ENCODE data around the gene CADPS2.
"Not testable (repeated sequence)": the region's sequence is repeated elsewhere in the genome, so short reads cannot be mapped to it uniquely, and the experiment has no call there.

CADPS2 gene

DNA sequence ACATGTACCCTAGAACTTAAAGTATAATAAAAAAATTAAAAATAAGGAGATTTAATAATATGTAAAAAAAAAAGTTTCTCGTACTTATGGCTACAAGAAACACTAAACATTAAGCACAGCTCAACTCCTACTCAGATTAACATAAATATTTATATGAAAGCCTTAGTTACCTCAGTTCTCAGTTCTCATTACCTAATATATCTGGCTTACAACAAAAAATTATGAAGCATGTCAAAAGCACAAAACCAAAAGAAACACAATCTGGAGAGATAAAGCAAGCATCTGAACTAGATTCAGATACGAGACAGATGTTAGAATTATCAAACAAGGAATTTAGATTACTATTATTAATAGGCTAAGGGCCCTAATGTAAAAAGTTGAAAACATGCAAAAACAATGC, 227.4 kb downstream of the CADPS2 start:
- DNase-seq, result no peak

DNA sequence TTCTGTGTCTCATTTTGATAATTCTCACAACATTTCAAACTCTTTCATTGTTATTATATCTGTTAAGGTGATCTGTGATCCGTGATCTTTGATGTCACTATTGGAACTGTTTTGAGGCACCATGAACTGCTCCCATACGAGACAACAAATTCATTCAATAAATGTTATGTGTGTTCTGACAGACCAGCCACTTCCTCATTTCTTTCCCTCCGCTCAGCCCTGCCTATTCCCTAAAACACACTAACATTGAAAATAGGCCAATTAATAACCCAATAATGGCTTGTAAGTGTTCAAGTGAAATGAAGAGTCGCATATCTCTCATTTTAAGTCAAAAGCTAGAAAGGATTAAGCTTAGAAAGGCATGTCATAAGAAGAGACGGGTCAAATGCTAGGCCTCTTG, 232.6 kb downstream of the CADPS2 start:
- DNase-seq, result no peak

DNA sequence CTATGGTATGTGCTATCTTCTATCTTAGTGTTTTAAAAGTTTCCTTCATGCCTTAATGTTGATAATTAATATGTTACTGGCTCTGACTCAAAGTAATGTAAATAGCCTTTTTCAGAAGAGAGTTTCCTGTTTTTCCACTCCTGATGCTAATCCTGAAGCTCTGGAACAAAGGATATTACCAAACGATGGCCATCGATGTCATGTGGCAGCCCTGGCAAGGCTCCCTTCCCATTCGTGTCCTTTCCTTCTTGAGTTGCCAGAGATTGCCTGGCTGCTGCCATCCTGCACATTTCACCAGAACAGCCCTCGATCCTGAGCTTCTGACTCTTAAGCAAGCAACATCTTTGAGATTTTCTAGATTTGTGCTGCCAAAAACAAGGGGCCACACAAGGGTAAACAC, 233.4 kb downstream of the CADPS2 start:
- DNase-seq, result no peak

DNA sequence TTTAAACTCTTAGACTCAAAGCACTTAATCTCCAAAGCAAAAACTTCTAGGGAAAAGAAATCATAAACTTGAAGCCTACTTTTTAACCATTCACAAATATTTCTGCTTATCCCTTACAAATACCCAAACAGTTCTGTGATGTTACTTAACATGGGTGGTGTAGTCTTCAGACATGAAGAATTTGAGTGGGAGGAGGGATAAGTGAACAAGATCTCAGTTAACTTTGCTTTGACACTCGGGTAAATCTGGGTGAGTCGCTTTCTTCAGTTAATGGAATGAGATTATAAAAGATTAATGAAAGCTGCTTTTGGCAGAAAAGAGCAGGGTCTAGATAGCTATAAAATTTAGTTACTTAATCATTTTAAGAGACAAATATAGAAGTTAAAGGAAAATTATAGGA, 234.8 kb downstream of the CADPS2 start:
- no peak for DNase-seq

DNA sequence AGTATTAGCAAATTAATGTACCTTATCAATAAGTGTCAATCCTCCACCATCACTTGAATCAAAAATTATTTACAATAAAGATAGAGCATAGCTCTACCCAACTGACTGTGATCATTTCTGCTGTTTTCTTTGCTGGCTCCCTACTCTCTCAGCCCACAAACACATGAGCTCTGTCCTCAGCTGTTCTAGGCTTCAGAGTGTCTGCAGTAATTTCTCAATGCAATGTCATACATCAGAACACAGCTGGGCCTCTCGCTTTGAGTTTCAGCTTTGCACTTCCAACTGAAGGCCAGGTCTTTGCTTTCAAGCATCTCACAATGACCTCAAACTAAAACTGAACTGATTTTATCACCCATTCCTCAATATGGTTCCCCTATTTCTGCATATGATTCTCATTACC, 243.0 kb downstream of the CADPS2 start:
- no peak for DNase-seq

DNA sequence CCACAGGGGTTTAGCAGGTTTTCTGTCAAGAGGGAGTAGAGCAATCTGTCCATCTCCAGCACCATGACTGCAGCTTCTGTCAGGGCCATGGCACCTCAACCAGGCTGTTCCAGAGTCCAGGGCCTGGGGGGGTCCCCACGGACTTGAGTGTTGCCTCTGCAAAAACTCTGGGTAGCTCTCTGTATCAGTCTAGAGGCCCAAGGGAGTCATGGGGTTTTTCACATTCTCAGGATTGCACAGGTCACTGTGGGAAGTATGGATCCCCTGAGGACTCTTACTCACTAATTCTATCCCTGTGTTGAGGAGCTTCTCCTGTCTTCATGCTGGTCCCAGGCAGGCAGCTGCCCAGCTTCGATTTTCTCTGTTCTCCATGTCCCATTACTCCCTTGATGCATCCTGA, 247.8 kb downstream of the CADPS2 start:
- no peak for DNase-seq

DNA sequence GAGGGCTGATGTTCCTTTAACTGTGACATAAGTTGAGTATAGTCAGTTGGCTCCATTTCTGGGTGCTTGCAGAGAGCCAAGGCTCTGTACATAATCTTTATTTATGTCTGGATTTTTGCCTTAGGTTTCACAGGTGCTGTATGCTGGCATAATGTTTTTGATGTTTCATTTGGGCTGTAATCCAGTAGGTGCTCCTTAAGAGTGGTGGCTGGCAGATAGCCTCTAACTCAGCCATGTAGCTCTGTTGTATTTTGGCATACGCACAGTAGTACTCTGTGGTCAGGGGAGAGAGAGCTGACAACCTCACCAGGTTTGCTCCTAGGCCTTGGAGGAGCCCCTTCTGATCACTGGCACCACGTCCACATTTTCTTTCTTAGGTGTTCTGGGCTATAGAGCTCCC, 248.5 kb downstream of the CADPS2 start:
- no peak for DNase-seq

DNA sequence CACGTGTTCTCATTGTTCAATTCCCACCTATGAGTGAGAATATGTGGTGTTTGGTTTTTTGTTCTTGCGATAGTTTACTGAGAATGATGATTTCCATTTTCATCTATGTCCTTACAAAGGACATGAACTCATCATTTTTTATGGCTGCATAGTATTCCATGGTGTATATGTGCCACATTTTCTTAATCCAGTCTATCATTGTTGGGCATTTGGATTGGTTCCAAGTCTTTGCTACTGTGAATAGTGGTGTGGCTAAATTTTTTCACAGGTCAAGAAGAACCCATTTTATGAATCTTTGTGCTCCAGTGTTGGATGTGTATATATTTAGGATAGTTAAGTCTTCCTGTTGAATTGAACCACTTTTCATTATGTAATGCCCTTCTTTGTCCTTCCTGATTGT, 250.8 kb downstream of the CADPS2 start:
- DNase-seq, result not testable (repeated sequence)

DNA sequence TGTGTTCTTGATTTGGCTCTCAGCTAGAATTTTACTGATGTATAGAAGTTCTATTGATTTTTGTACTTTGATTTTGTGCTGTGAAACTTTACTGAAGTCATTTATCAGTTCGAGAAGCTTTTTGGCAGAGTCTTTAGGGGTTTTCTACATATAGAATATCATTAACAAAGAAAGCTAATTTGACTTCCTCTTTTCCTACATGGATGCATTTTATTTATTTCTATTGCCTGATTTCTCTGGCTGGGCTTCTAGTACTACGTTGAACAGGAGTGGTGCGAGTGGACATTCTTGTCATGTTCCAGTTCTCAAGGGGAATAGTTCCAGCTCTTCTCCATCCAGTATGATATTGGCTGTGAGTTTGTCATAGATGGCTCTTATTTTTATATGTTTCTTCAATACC, 252.8 kb downstream of the CADPS2 start:
- no peak for DNase-seq

DNA sequence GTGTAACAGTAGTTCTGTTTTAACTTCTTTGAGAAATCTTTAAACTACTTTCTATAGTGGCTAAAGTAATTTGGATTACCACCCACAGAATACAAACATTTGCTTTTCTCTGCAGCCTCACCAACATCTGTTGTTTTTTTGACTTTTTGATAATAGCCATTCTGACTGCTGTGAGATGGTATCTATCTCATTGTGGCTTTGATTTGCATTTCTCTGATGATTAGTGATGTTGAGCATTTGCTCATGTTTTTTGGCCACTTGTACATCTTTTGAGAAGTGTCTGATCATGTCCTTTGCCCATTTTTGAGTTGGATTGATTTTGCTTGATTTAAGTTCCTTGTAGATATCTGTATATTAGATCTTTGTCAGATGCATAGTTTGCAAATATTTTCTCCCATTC, 254.0 kb downstream of the CADPS2 start:
- no peak for DNase-seq

DNA sequence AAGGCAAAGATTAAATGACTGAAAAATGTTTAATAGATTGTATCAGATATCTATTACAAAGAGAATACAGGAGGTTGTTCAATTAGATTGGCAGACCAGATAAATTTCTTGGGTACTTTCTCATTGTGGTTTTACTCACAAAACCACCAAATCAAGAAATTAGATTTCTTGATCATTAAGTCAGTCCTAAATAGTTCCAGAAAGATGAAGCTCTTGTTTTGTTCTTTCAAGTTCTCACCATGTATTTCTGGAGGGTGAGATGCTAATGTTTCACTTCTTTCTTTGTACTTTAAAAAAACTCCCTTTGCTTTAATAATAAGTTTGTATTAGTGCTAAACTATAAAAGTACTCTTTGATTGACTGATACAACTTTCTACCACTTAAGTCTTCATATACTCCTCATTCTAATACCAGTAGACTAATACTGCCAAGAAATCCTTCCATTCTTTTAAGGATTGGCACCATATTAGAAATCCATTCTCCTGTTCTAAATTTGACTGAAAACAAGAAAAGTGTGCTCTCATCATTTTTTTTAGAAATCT, 256.8 kb downstream of the CADPS2 start:
- DNase-seq, result no peak

DNA sequence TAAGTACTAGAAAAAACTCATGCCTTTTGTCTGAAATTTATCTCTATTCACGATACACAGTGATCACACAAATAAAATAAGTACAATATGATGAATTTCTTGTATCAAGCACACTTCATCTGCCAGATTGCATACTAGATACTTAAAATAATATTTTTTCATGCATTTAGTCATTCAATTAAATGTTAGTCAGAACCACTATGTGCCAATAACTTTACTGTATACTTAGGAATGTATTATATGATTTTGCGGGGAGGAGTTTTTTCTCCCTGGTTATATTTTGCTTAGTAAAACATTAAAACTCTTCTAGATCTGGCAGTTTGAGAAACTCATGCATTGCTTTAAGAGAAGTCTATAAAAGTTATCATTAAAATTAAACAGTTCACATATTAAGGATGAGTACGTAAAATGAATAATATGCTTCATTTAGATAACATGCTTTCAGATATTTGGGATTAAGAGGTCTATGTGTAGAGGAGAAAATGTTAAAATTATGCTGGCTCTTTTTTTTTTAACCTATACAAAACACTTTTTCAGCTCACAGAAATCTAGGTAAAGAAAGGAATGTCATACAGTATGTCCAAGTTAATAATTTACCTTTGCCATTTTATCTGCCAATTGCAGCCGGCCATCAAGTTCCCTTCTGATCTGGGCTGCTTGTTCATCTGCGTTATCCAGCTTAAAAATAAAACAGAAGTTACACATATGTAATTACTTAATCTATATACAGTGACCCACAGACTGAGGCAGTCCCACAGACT, 257.4 kb downstream of the CADPS2 start:
- DNase-seq, result no peak

DNA sequence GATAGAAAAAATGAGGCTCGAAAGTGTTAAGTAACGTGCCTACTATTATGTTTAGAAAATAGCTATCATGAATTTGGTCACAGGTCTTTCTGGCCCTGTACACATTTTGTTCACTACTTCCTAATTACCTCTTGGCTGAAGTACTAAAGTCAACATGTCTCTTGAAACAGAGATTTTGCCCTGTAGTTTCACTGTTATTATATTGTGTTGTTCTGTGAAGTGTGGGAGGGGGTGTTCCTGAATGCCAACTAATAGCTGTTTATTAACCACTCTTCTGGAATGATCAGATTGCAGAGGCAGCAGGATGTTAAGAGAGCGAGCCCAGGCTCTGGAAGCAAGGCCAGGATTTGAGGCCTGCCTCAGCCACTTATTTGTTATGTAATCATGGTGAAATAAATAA, 259.5 kb downstream of the CADPS2 start:
- DNase-seq, result no peak

DNA sequence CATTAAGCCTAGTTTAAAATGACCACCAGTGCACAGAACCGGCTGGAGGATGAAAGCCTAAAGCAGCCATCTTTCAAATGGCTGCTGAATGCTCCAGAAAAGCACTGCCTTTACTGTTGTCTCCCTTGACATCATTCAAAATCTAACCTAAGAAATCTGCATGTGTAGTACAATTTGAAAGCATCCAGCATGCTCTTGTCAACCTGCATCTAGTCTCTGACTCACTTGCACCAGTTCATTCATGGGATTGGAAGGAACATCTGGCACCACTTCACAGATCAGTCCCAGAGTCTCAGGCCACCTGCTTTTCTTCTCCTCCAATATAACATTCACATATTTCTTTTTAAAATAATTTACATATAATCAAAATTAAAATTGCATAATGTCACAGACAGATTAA, 263.6 kb downstream of the CADPS2 start:
- DNase-seq, result no peak

DNA sequence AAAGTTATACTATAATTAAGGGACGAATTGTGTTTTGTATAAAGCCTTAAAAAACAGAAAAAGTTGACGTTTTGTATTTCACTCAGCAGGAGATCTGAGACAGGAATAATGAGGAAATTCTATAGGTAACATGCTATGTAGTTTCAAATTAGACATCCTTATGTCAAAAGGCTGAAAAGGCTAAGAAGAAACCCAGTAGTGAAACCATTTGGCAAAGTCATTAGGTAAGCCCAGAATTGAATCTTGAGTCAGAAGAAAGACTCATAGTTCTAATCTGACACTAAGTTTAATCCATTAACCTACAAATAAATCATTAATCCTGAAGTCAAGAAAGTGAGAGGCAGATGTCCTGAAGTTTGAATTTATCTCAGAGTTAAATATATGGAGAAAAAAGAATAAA, 266.6 kb downstream of the CADPS2 start:
- no peak for DNase-seq

DNA sequence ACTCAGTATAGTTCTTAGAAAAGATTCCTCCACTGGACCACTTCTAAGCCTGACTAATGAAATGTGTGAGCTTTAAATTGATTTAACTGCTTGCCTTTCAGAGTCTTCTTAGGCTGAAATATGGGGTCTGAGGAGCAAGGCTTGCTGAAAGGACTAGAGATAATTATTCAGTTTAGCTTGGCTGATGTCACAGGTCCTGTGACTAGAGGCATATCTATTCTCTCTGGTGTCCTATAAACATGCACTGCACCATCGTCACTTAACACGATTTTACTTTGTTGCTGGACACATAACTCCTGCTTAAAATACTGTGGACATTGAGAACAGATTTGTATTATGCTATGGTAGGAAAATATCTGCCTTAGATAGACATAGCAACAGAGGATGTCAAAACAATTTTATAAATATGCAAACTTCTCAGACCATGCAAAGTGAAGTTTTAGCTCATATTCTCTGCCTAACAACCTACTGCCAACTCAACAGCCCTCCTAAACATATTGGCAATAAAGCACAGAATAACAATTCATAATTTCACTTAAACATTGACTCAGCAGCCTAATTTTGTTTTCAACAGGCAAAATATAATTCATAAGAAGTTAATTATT, 267.6 kb downstream of the CADPS2 start:
- DNase-seq, result no peak

DNA sequence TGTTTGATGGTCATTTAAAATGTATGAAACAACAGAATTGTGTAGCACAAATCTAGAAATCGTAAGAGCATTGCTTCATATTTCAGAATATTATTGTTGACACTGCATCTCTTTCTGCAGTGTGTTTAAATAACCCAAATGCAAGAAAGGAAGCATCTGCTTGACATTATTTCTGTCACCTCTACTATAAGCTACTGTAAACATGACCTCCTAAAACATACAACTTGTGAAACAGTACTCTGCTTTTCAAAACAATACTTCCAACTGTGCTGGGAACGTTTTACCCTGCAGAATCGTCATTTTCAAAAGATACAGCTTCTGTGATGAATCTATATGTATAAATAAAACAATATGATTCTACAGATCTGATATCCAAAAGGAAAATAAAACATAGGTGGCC, 269.3 kb downstream of the CADPS2 start:
- no peak for DNase-seq

DNA sequence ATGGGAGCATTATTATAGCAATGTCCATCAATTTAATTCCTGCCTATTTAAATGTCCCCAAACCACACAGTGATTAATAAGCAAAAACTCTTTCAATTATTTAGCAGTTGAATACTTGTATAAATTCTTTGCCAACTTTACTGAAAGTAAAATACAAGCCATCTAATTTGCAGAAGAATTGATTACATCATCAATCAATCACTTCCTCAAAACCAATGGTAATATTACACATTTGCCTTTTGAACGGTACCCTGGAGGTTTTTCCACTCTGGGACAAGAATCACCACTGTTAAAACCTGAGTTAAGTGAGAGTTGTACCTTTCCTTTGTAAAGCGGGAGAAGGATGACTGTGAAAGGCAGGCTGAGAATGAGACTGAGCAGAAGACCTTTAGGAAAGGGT, 280.3 kb downstream of the CADPS2 start:
- no peak for DNase-seq

DNA sequence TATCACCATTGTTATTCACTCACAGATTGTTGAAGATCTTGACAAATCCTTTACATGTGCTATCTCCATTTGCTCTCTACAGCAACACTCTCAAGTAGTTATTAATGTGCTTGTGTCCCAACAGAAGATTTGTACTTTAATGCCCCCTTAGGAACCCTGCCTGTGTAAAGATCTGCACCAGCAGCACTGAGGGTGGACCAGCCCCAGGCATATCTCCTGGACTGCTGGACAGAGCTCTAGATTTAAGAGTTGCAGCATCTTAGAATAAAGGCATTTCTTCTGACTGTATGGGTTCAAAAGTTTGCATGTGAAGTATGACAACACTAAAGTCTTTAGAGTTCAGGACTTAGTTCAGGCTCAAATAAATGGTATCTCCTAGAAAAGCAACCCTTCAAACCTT, 282.0 kb downstream of the CADPS2 start:
- DNase-seq, result no peak

DNA sequence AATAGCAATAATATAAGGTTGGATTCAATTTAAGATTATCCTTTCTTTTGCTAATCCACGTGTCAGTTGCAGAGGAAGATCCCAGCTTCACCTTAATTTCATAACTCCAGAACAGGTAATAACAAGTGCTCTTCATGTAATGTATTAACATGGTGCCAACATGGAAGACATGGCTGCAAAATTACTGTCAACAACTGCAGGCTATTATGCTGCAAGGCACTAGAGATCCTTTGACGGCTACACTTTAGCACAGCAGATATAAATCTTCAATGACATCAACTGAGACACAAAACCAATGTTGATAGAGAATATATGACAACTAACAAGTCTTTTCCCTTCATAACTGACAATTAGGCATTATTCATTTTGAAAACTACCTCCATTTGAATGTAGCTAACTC, 283.5 kb downstream of the CADPS2 start:
- DNase-seq, result no peak

DNA sequence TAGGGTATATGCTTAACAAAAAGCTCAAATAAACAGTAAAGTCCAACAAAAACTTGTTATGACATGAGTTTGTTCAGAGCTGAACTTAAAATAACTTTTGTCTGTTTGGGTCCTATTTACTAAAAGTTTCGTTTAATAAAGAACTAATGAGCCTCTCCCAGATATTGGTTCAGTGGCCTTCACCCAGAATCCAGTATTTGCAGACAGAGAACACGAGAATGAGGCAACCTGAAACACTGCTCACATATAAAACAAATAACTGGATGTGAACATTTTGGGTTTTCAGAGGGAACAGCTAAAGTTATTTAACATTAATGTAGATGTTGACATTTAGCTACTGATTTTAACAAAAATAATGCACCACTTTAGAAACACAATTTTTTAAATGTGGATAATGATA, 285.6 kb downstream of the CADPS2 start:
- no peak for DNase-seq

DNA sequence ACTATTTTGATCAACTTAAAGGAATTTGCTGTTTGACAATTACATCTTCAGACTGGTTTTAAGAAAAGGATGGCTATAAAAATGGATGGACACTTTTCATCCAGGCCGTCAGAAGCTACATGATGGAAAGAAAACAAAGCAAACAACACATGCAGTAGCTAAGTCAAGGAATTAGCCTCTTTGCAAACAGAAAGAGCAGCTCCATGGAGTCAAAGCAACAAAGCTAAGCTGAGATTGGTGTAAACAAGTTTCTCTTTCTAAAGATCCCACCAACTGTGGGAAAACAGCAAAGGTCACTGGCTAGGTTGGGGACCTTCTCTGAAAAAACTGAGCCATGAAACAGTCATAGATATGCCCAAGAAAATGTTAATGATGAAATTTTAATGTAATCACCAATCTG, 286.2 kb downstream of the CADPS2 start:
- no peak for DNase-seq

DNA sequence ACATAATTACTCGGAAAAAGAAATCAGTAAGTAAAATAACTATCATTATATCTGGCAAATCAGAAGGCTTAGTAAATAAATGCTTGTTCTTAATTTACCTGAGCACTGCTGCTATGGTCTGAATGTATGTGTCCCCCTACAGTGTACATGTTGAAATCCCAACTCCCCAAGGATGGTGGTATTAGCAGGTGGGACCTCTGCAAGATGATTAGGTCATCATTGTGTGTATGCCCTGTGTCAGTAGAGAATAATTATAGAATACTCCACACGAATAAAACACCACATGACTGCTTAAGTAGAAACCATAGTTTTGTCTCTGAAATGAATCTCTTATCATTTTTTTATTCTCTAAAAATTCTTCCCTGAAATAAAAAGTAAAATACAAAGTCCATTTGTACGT, 289.0 kb downstream of the CADPS2 start:
- DNase-seq, result no peak

DNA sequence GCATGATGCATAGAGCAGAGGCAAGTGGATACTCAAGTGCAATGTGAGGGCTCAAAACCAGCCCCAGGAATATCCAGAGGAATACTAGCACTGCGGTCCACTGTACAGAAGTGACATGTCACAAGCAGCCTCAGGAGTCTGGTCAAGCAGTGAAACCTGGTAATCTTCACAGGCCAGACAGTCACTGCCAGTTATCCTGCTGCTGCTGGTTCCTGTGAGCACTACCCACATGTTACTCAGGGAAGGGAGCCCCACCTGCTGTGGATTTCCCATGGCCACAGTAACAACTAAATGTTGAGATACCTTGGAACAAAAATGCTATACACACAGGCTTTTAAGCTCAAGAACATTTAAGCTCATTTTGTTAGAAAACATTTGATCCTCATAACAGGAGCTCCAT, 290.4 kb downstream of the CADPS2 start:
- DNase-seq, result no peak

DNA sequence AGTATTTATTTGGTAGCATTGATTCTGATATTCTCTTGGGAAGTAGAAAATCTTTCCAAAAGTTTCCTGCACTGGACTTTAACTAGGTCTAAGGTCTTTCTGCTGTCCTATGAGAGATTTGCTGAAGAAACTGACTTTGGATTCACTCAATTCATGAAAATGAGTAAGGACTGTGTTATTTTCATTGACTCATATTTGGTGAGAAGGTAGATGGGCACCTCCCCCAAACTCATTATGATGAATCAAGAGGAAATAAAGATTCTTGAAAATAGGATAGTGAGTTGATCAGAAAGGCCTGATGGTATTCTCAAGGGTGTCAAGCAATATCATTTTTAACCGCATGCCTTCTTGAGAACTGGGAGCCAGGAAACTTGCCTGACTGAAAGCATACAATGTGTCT, 297.6 kb downstream of the CADPS2 start:
- DNase-seq, result no peak

All from activated CD4-positive, alpha-beta T cell treated with anti-CD3 and anti-CD28 coated beads, Interleukin-2, amount 50 U/mL, for 4 hours (primary cell).